Measurements from ENCODE around the gene ACVR1B.

ACVR1B gene

GRCh38 chr12:51932218-51933076 lies 19.1 kb upstream of the ACVR1B start:
- CTCF ChIA-PET: interaction anchor here (1.5 kb wide), 1 partner anchor 19 kb away, joined by 3 read pairs; no protein-coding TSS in a partner anchor
- POLR2A ChIA-PET: no interaction called here
- H3K36me3 ChIP-seq (ENCODE audit: control insufficient read depth in 2 of 2, insufficient read depth in 1 of 2, low read length in 2 of 2): no peaks in the 10 kb centered on the region

More at GRCh38 chr12:51932218-51933076, 19.1 kb upstream of the ACVR1B start:
- H3K9me3 ChIP-seq (ENCODE audit: control insufficient read depth, insufficient read depth, low read depth, low read length): no peaks in the 10 kb centered on the region
- no peaks in the 10 kb centered on the region for H3K4me1 ChIP-seq (ENCODE audit: control insufficient read depth, insufficient read depth, low read length)
- no peak overlapping the region for H3K27ac ChIP-seq (ENCODE audit: extremely low read depth, low read depth, low read length)
- TF ChIP-seq ZXDB (tag by site-specific recombination; IDR thresholded peaks at IDR 0.05) (no peak), ZNF449 (tag by site-specific recombination; IDR thresholded peaks at IDR 0.05) (no peak), ZBTB10 (tag by site-specific recombination; IDR thresholded peaks at IDR 0.05) (no peak), KLF16 (tag by site-specific recombination; IDR thresholded peaks at IDR 0.05) (no peak), PRDM2 (tag by site-specific recombination; IDR thresholded peaks at IDR 0.05; ENCODE audit: borderline replicate concordance) (no peak), ZFP3 (tag by site-specific recombination; IDR thresholded peaks at IDR 0.05; ENCODE audit: low read depth) (no peak), ZNF560 (tag by site-specific recombination; IDR thresholded peaks at IDR 0.05; ENCODE audit: borderline replicate concordance) (no peak), ZNF830 (tag by site-specific recombination; IDR thresholded peaks at IDR 0.05; ENCODE audit: low read depth) (no peak), TSHZ1 (tag by site-specific recombination; IDR thresholded peaks at IDR 0.05; ENCODE audit: borderline replicate concordance) (no peak), ZNF121 (tag by site-specific recombination; IDR thresholded peaks at IDR 0.05) (no peak)
- no peak overlapping the region for H3K4me3 ChIP-seq (ENCODE audit: low read depth, low read length)

Measured in HEK293 (cell line).